ENCODE measurements around the gene SLC25A3. TPM values are rescaled to one million over a fixed set of nuclear protein-coding genes. Genes with fewer than 3 reads are reported as not detected.

SLC25A3 gene
- total and polyA plus RNA-seq, 2 of the 13 experiments (the other 11 are each of a cell fraction or from before 2014, with no cell fraction given): 292 to 829 TPM

GRCh38 chr12:98593351-98594049, at the start of gene SLC25A3 (continued):
- TF ChIP-seq DZIP1 (CRISPR knock-in tag; IDR thresholded peaks at IDR 0.05) (peak; percentile 81; the same call in 1 of the 2 replicates), KDM5A (IDR thresholded peaks at IDR 0.05; ENCODE audit: borderline replicate concordance, low read length) (no peak), PHF21A (CRISPR knock-in tag; IDR thresholded peaks at IDR 0.05) (0 out of 2 replicates have a peak, but pooled peaks have one; percentile 8), PCBP1 (IDR thresholded peaks at IDR 0.05; ENCODE audit: borderline replicate concordance, low read depth, low read length) (0 out of 2 replicates have a peak, but pooled peaks have one; percentile 73), TCF7L2 (IDR thresholded peaks at IDR 0.05; ENCODE audit: low read depth, low read length) (no peak), MBNL3 (CRISPR knock-in tag; conservative IDR thresholded peaks at IDR 0.05) (no peak), ZNF343 (CRISPR knock-in tag; IDR thresholded peaks at IDR 0.05) (no peak), THAP11 (CRISPR knock-in tag; IDR thresholded peaks at IDR 0.05) (peak; percentile 91), EHMT2 (IDR thresholded peaks at IDR 0.05; ENCODE audit: borderline replicate concordance, low read depth, low read length) (no peak), ZNF660 (CRISPR knock-in tag; IDR thresholded peaks at IDR 0.05; ENCODE audit: borderline replicate concordance, low read depth) (0 out of 2 replicates have a peak, but pooled peaks have one; percentile 30), HOMEZ (CRISPR knock-in tag; IDR thresholded peaks at IDR 0.05; ENCODE audit: low read depth) (0 out of 2 replicates have a peak, but pooled peaks have one; percentile 22), SP5 (CRISPR knock-in tag; IDR thresholded peaks at IDR 0.05; ENCODE audit: borderline replicate concordance, low read depth) (peak; percentile 37; the same call in 1 of the 2 replicates), ZNF33A (CRISPR knock-in tag; IDR thresholded peaks at IDR 0.05; ENCODE audit: borderline replicate concordance) (no peak), IRF2 (CRISPR knock-in tag; IDR thresholded peaks at IDR 0.05) (peak; percentile 87), NPAS2 (CRISPR knock-in tag; IDR thresholded peaks at IDR 0.05; ENCODE audit: borderline replicate concordance) (no peak), YEATS2 (CRISPR knock-in tag; IDR thresholded peaks at IDR 0.05; ENCODE audit: borderline replicate concordance) (peak; percentile 96), ZNF749 (CRISPR knock-in tag; IDR thresholded peaks at IDR 0.05; ENCODE audit: borderline replicate concordance) (peak; percentile 29; the same call in 1 of the 2 replicates), YEATS4 (CRISPR knock-in tag; IDR thresholded peaks at IDR 0.05; ENCODE audit: borderline replicate concordance) (peak; percentile 96), RAD51 (IDR thresholded peaks at IDR 0.05; ENCODE audit: borderline replicate concordance) (no peak), FOXP4 (CRISPR knock-in tag; IDR thresholded peaks at IDR 0.05) (peak; percentile 48; the same call in 1 of the 2 replicates), RFX3 (CRISPR knock-in tag; IDR thresholded peaks at IDR 0.05) (peak; percentile 93), ZNF549 (CRISPR knock-in tag; IDR thresholded peaks at IDR 0.05) (no peak), ZNF891 (CRISPR knock-in tag; IDR thresholded peaks at IDR 0.05) (peak; percentile 76), ZNF747 (CRISPR knock-in tag; IDR thresholded peaks at IDR 0.05; ENCODE audit: borderline replicate concordance) (peak; percentile 76), ATF7-NPFF (CRISPR knock-in tag; IDR thresholded peaks at IDR 0.05; ENCODE audit: low read depth) (peak; percentile 59; the same call in 1 of the 2 replicates)

Measured in HepG2 (cell line).